ENCODE data around the gene CDK11B. TPM values are rescaled to one million over a fixed set of nuclear protein-coding genes. Genes with fewer than 3 reads are reported as not detected.

CDK11B gene
- polyA plus RNA-seq, 4 donors: 24.6 to 61.7 (median 45.1) TPM

DNA sequence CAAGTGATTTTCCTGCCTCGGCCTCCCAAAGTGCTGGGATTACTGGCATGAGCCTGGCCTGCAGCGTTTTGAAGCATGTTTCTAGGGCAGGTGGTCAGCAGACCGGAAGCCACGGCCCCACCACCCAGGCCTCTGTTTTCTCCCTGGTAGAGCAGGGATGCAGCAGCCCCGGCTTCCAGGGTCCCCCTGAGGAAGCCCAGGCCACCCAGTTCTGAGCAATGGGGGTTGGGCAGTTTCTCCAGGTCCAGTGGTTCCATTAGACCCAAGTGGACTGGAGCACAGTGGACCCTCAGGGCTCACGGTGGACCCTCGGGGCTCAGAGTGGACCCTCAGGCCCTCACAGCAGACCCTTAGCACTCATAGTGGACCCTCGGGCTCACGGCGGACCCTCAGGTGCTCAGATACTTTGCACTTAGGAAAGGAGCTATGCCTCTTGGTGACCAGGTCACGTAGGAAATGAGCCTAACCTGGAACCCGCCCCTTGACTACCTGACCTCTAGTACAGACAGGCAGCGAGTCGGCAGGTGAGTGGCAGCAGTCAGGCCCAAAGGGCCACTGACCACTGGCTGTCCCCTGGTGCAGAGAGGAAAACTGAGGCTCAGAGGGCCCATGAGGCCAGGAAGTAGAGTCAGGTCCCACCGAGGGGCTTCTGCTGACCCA is 54.3 kb downstream of the CDK11B start:
- Histone ChIP-seq H3K27ac (ENCODE audit: low read depth in 1 of 3, low read length in 2 of 3) (no peak overlapping the region), H3K36me3 (ENCODE audit: control insufficient read depth in 3 of 3, insufficient read depth in 2 of 3, low read depth in 1 of 3, low read length in 3 of 3) (no peaks in the 10 kb centered on the region), H3K9me3 (ENCODE audit: control insufficient read depth in 2 of 2, insufficient read depth in 1 of 2, low read depth in 1 of 2, low read length in 1 of 2) (no peaks in the 10 kb centered on the region), H3K4me3 (ENCODE audit: low read depth in 1 of 3, low read length in 3 of 3) (no peak overlapping the region), H3K27me3 (ENCODE audit: control insufficient read depth in 3 of 3, insufficient read depth in 3 of 3, low read length in 3 of 3) (peaks cover 0 to 44% (median 3%) of the 10 kb centered on the region in 3 donors), H3K4me1 (ENCODE audit: control insufficient read depth in 3 of 3, insufficient read depth in 2 of 3, low read depth in 1 of 3, low read length in 2 of 3) (no peaks in the 10 kb centered on the region)
- no peak for FAIRE-seq
- WGBS, 3 donors: 72 to 82% (median 76%) methylated on average over 15 of the region's 15 CpGs
- DNase-seq: no peak

DNA sequence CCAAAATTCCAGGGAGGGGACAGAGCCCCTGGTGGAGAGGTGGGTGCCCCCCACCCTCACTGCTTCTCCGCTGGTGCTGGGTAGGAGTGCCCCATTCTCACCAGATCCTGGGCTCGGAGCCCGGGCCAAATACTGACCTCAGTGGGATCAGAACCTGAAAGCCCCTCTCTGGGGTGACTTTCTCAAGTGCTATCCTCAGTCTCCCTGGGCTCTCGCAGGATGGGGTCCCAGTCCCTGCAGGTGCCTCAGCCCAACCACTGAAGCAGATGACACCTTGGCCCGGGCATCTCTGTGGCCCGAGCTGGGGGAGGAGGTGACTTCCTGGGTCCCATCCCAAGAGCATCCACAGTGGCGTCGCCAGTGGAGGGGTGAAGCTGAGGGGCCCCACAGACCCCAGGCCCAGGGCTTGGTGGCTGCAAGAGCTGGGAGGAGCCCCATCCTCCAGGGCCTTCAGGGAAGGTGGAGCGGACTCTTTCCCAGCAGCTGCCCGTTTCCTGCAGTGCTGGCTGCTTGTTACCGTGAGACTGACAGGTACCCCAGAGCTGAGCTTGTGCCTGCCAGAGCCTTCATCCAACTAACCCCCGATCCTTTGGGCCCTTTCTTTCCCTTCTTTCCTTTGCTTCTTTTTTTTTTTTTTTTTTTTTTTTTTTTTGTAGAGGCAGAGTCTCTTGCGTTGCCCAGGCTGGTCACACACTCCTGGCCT is 55.0 kb downstream of the CDK11B start:
- H3K27ac ChIP-seq (ENCODE audit: low read depth in 1 of 3, low read length in 2 of 3): no peak overlapping the region
- H3K4me3 ChIP-seq (ENCODE audit: low read depth in 1 of 3, low read length in 3 of 3): no peak overlapping the region
- no peaks in the 10 kb centered on the region for H3K9me3 ChIP-seq (ENCODE audit: control insufficient read depth in 2 of 2, insufficient read depth in 1 of 2, low read depth in 1 of 2, low read length in 1 of 2)
- H3K27me3 ChIP-seq (ENCODE audit: control insufficient read depth in 3 of 3, insufficient read depth in 3 of 3, low read length in 3 of 3): peaks cover under 1 to 50% (median 3%) of the 10 kb centered on the region in 3 donors
- 48 to 71% (median 61%) methylated on average over 13 of the region's 13 CpGs for WGBS, 3 donors
- H3K4me1 ChIP-seq (ENCODE audit: control insufficient read depth in 3 of 3, insufficient read depth in 2 of 3, low read depth in 1 of 3, low read length in 2 of 3): no peaks in the 10 kb centered on the region
- FAIRE-seq (no peak), DNase-seq (no peak)
- H3K36me3 ChIP-seq (ENCODE audit: control insufficient read depth in 3 of 3, insufficient read depth in 2 of 3, low read depth in 1 of 3, low read length in 3 of 3): no peaks in the 10 kb centered on the region

DNA sequence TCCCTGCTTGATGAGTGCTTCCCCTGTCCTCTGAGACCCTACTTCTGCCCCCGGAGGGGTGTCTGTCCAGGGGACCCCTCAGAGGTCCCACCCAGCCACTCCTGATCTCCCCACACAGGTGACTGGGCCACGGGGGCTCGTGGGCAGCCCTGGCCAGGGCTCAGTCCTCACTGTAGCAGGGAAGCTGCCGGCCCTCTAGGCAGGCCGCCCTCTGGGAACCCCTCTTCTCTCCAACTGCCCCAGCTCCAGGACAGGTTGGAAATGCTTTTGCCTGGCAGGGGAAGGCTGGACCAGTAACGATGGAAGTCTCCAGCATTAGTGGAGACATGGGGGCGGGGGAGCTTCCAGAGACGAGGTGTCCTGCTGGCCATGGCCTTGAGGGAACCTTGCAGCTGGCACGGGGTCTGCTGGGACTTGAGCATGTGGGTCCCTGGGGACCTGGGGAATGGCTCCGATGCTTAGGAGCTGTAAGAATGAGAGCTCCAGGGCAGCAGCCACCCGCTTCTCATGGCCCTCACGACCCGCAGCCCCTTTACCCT is 55.8 kb downstream of the CDK11B start:
- DNase-seq: no peak
- Histone ChIP-seq H3K27ac (ENCODE audit: low read depth in 1 of 3, low read length in 2 of 3) (no peak overlapping the region), H3K4me1 (ENCODE audit: control insufficient read depth in 3 of 3, insufficient read depth in 2 of 3, low read depth in 1 of 3, low read length in 2 of 3) (no peaks in the 10 kb centered on the region), H3K36me3 (ENCODE audit: control insufficient read depth in 3 of 3, insufficient read depth in 2 of 3, low read depth in 1 of 3, low read length in 3 of 3) (no peaks in the 10 kb centered on the region), H3K9me3 (ENCODE audit: control insufficient read depth in 2 of 2, insufficient read depth in 1 of 2, low read depth in 1 of 2, low read length in 1 of 2) (no peaks in the 10 kb centered on the region), H3K4me3 (ENCODE audit: low read depth in 1 of 3, low read length in 3 of 3) (no peak overlapping the region), H3K27me3 (ENCODE audit: control insufficient read depth in 3 of 3, insufficient read depth in 3 of 3, low read length in 3 of 3) (peaks cover 3 to 57% (median 3%) of the 10 kb centered on the region in 3 donors)
- 62 to 76% (median 62%) methylated on average over 12 to 13 of the region's 13 CpGs for WGBS, 3 donors
- FAIRE-seq: no peak

DNA sequence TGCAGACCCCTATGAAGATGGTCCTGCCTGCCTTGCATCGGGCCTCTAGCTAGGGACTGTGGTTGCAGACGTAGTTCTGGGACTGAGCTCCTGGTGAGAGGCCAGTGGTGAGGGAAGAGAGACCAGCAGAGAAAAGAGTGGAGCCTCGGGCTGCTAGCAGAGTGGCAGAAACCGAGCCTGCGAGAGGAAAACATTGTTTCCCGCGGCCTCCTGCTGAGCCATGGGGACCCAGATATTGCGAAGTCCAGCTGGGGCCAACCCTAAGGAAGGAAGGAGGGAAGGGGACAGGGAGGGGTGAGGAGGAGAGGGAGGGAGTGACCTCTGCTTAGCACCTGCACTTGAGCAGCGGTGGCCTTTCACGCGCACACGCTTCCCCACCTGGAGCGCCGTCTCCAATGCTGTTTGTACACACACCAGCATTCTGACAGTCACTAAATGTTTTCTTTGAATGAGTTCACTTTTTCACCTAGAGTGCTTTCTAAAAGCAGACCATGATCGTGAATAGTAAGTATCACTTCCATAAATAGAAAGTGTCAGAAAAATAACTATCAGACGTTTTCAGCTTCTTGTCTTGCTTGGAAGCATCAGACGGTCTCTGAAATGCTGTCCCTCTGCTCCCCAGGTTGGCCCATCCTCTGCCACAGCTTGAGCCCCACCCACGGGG is 56.4 kb downstream of the CDK11B start:
- H3K4me1 ChIP-seq (ENCODE audit: control insufficient read depth in 3 of 3, insufficient read depth in 2 of 3, low read depth in 1 of 3, low read length in 2 of 3): peaks cover 0 to 4% (median 0%) of the 10 kb centered on the region in 3 donors
- DNase-seq: no peak

DNA sequence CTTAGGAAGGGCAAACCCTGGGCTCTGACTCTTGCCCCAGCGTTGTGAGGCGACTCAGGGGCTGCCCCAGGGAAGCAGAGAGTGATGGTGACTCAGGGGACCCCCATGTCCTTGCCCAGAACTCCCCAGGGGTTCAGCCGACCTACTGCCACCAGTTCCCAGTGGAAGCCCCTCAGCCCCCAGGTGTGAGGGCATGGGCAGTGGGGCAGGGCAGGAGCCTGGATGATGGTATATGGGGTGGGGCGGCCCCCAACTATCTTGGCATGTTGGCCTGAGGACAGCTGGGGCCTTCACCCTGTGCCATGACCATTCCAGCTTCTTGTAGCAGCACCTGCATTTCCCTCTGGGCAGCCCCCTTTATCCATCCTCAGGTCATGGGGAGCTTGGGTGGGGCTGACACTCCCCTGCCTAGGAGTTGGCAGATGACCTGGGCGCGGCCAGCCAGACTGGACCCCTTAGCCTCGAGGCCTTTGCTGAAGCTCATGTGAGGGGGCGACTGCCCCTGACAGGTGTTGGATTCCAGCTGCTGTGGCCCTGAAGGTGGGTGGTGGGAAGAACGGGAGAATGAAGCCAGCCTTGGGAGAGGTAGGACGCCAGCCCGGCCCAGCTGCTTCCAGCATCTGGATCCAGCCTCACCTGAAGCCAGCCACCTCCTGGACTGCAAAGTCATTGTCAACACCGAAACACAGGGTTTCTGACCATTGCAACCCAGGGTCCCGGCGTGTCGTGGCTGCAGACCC is 57.1 kb downstream of the CDK11B start:
- peaks cover 0 to 5% (median 0%) of the 10 kb centered on the region in 3 donors for H3K4me1 ChIP-seq (ENCODE audit: control insufficient read depth in 3 of 3, insufficient read depth in 2 of 3, low read depth in 1 of 3, low read length in 2 of 3)
- no peak for FAIRE-seq
- 84 to 90% (median 84%) methylated on average over 15 of the region's 15 CpGs for WGBS, 3 donors
- H3K27me3 ChIP-seq (ENCODE audit: control insufficient read depth in 3 of 3, insufficient read depth in 3 of 3, low read length in 3 of 3): peaks cover 5 to 70% (median 6%) of the 10 kb centered on the region in 3 donors
- H3K36me3 ChIP-seq (ENCODE audit: control insufficient read depth in 3 of 3, insufficient read depth in 2 of 3, low read depth in 1 of 3, low read length in 3 of 3): no peaks in the 10 kb centered on the region
- H3K27ac ChIP-seq (ENCODE audit: low read depth in 1 of 3, low read length in 2 of 3): no peak overlapping the region
- H3K4me3 ChIP-seq (ENCODE audit: low read depth in 1 of 3, low read length in 3 of 3): no peak overlapping the region
- no peak for DNase-seq
- H3K9me3 ChIP-seq (ENCODE audit: control insufficient read depth in 2 of 2, insufficient read depth in 1 of 2, low read depth in 1 of 2, low read length in 1 of 2): no peaks in the 10 kb centered on the region

More for the DNA sequence above, 56.4 kb downstream of the CDK11B start:
- H3K4me3 ChIP-seq (ENCODE audit: low read depth in 1 of 3, low read length in 3 of 3): no peak overlapping the region
- H3K27ac ChIP-seq (ENCODE audit: low read depth in 1 of 3, low read length in 2 of 3): no peak overlapping the region
- no peaks in the 10 kb centered on the region for H3K9me3 ChIP-seq (ENCODE audit: control insufficient read depth in 2 of 2, insufficient read depth in 1 of 2, low read depth in 1 of 2, low read length in 1 of 2)
- no peak for FAIRE-seq
- WGBS, 3 donors: 51 to 62% (median 54%) methylated on average over 18 of the region's 18 CpGs
- peaks cover 3 to 63% (median 6%) of the 10 kb centered on the region in 3 donors for H3K27me3 ChIP-seq (ENCODE audit: control insufficient read depth in 3 of 3, insufficient read depth in 3 of 3, low read length in 3 of 3)
- H3K36me3 ChIP-seq (ENCODE audit: control insufficient read depth in 3 of 3, insufficient read depth in 2 of 3, low read depth in 1 of 3, low read length in 3 of 3): no peaks in the 10 kb centered on the region

DNA sequence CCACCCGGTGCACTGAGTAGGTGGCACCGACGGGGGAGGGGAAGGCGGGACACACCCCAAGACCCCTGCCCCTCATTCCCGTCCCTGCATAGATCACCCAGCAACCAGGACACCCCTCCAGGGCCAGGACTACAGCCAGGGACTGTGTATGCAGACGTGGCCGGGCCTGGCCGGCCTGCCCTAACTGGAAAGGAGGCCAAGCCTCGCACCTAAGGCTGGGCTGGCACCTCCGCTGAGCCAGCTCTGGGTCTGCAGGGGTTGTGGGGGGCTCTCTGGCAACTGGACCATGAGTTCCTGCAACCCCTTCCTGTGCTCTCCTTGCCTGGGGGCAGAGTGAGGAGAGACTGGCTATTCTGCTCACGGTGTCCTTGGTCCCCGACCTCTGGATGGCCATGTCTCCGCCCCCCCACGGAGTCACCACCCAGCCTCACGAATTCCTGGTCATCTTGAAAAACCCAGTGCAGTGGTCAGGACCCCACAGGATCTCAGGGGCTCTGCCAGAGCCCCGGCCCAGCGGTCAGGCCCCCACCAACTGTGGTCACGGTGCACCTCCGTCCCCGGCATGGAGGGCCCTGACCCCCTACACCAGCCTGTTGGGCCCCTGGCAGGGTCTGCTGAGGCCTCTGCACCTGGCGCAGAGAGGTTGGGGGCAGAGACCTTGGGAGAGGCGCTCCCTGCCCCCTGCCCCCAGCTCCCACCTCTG is 57.8 kb downstream of the CDK11B start:
- FAIRE-seq (no peak), DNase-seq (no peak)
- Histone ChIP-seq H3K4me3 (ENCODE audit: low read depth in 1 of 3, low read length in 3 of 3) (no peak overlapping the region), H3K27me3 (ENCODE audit: control insufficient read depth in 3 of 3, insufficient read depth in 3 of 3, low read length in 3 of 3) (peaks cover 5 to 77% (median 6%) of the 10 kb centered on the region in 3 donors), H3K36me3 (ENCODE audit: control insufficient read depth in 3 of 3, insufficient read depth in 2 of 3, low read depth in 1 of 3, low read length in 3 of 3) (no peaks in the 10 kb centered on the region), H3K9me3 (ENCODE audit: control insufficient read depth in 2 of 2, insufficient read depth in 1 of 2, low read depth in 1 of 2, low read length in 1 of 2) (no peaks in the 10 kb centered on the region), H3K4me1 (ENCODE audit: control insufficient read depth in 3 of 3, insufficient read depth in 2 of 3, low read depth in 1 of 3, low read length in 2 of 3) (peaks cover 0 to 5% (median 0%) of the 10 kb centered on the region in 3 donors), H3K27ac (ENCODE audit: low read depth in 1 of 3, low read length in 2 of 3) (no peak overlapping the region)
- WGBS, 3 donors: 72 to 78% (median 75%) methylated on average over 18 to 22 of the region's 22 CpGs

DNA sequence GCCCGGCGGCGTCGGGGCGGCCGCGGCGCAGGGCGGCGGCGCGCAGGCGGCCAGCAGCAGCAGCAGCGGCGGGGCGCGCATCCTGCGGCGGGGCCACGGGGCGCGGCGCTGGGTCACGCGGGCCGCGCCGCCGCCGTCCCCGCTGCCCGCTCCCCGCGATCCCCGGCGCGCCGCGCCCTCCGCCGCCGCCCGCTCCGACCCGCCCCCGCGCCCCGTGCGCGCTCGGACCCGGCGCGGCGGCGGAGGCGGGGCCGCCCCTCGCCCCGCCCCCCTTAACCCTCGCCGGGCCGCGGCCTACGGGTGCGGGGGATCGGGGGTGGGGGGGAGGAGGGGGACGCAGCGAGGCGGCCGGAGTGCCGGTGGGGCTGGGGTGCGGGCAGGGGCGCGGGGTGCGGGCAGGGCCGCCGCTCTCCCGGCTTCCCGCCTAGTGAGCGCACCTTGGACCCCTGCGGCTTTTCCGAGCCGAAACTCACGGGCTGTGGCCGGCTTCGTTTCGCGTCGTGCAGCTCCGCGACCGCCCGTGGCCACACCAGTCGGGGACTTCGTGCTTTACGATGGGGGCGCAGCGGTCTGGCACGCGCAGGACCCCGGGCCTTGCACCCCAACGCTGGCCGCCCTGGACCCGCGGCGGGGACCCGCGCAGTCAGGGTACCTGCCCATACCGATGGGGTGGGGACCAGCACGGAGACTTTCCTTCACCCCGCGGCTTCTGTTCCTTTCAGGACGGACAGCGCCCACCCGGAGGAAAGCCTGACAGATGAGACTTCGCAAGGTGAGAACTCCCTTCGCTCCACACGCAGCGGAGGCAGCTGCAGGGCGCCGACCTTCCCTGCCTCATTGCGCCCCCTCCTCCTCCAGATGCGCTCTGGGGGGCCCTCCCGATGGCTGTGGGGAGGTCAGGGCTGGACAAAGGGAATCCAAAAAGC is 58.6 kb downstream of the CDK11B start, which contains the start of gene FNDC10:
Gene FNDC10 (minus strand): TSS at position 201 of the 926 bp plus-strand sequence. CDS start 120 bp downstream, at position 81.
- DNase-seq: no peak
- 3 to 10% (median 5%) methylated on average over 54 to 125 of the region's 125 CpGs for WGBS, 3 donors
- H3K4me1 ChIP-seq (ENCODE audit: control insufficient read depth in 3 of 3, insufficient read depth in 2 of 3, low read depth in 1 of 3, low read length in 2 of 3): peaks cover 0 to 5% (median 0%) of the 10 kb centered on the region in 3 donors
- no peaks in the 10 kb centered on the region for H3K9me3 ChIP-seq (ENCODE audit: control insufficient read depth in 2 of 2, insufficient read depth in 1 of 2, low read depth in 1 of 2, low read length in 1 of 2)
- peaks cover 5 to 82% (median 6%) of the 10 kb centered on the region in 3 donors for H3K27me3 ChIP-seq (ENCODE audit: control insufficient read depth in 3 of 3, insufficient read depth in 3 of 3, low read length in 3 of 3)
- H3K36me3 ChIP-seq (ENCODE audit: control insufficient read depth in 3 of 3, insufficient read depth in 2 of 3, low read depth in 1 of 3, low read length in 3 of 3): no peaks in the 10 kb centered on the region
- no peak for FAIRE-seq
- H3K27ac ChIP-seq (ENCODE audit: low read depth in 1 of 3, low read length in 2 of 3): no peak within 1 kb of the TSS
- H3K4me3 ChIP-seq (ENCODE audit: low read depth in 1 of 3, low read length in 3 of 3): peak within 1 kb of the TSS in 2 of 3 donors; percentile 39 to 70

All from small intestine (tissue), 7 donors.